Choroid plexus epithelial cell (primary cell): ENCODE results near the gene SHB.
A peak's percentile ranks its signal among the peaks of the same experiment; 100 is the strongest.
"Not testable (repeated sequence)": the region's sequence is repeated elsewhere in the genome, so short reads cannot be mapped to it uniquely, and the experiment has no call there.

Source experiments
- DNase-seq: peaks from one replicate; pipeline ENCODE4 v3.0.0-alpha.2; 2010; ENCODE audit warnings: low read depth
- H3K4me3 ChIP-seq: 2 replicates; pipeline ENCODE4 v1.5.1; 2011; ENCODE audit warnings: low read depth, mild to moderate bottlenecking, control low read depth, low read length, moderate library complexity
- CTCF ChIP-seq: conservative IDR thresholded peaks from 2 replicates; pipeline ENCODE4 v1.5.1; 2011; ENCODE audit warnings: low read depth, mild to moderate bottlenecking, control low read depth, inconsistent platforms, low read length, moderate library complexity

The SHB gene

GRCh38 chr9:37903647-37904444, 165.2 kb downstream of the SHB start, which contains the start of gene SLC25A51:
Gene SLC25A51, minus strand, starts transcription at chr9:37904127. Its CDS starts 15,577 bp downstream, at chr9:37888550.
- peak; percentile 98 for TF ChIP-seq CTCF
- peak; percentile 95 for DNase-seq

GRCh38 chr9:37902796-37903646, 166.0 kb downstream of the SHB start:
- H3K4me3 ChIP-seq: peak overlapping the region; percentile 74
- peak; percentile 73 for DNase-seq
- no peak for TF ChIP-seq CTCF

More at GRCh38 chr9:37903647-37904444, 165.2 kb downstream of the SHB start, which contains the start of gene SLC25A51:
- H3K4me3 ChIP-seq: peak within 1 kb of the TSS; percentile 74

- no peak for TF ChIP-seq CTCF
- peak overlapping the region; percentile 74 for H3K4me3 ChIP-seq
- DNase-seq: no peak
Measured at GRCh38 chr9:37902131-37902530, 166.9 kb downstream of the SHB start.

- peak; percentile 70 for DNase-seq
- no peak for TF ChIP-seq CTCF
- H3K4me3 ChIP-seq: no peak overlapping the region
Measured at GRCh38 chr9:37899041-37899440, 170.0 kb downstream of the SHB start.

- no peak for TF ChIP-seq CTCF
Measured at GRCh38 chr9:37897665-37898064, 171.4 kb downstream of the SHB start.

GRCh38 chr9:37892063-37892462, 177.0 kb downstream of the SHB start:
- no peak for DNase-seq
- no peak for TF ChIP-seq CTCF
- no peak overlapping the region for H3K4me3 ChIP-seq

More at GRCh38 chr9:37897665-37898064, 171.4 kb downstream of the SHB start:
- peak; percentile 37 for DNase-seq
- H3K4me3 ChIP-seq: no peak overlapping the region

- H3K4me3 ChIP-seq, DNase-seq: not testable (repeated sequence)
Measured at GRCh38 chr9:37891042-37891441, 178.0 kb downstream of the SHB start.
